ENCODE data around the gene NEU1.

NEU1 gene

DNA sequence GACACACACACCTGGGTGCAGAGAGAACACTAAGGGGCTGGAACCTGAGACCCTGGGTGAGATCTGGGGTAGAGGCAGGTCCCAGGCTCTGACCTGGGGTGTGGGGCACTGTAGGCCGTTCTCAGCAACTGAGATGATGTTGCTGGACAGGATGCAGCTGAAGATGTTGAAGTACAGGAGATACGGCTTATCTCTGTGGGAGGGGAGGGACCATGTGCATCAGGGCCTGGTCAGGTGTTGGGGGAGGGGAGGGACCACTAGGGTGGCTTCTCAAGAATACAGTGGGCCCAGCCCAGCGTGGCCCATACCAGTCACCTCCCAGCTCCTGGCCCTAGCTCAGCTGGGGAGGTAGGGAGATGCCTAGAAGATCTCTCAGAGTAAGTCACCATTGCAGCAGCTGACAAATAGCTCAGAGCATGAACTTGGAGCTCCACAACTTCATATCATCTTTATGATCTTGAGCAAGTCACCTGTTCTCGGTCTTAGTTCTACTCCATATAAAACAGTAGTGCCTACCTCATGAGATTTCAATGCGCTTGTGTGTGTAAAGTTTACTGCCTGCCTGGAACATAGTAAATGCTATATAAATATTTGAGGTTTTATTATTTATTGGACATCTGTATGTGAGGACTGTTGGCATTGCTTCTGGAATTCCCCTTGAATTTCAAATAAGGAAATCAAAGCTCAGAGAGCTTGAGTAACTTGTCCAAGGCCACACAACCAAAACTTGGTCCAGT is 12.4 kb upstream of the NEU1 start:
- Histone ChIP-seq H3K4ac (ENCODE audit: low read depth, low read length) (no peak overlapping the region), H3K4me3 (ENCODE audit: low read length) (no peak overlapping the region), H3K27ac (ENCODE audit: low read depth, low read length) (no peak overlapping the region), H3K56ac (ENCODE audit: low read length) (no peak overlapping the region), H2BK15ac (replicated peaks; ENCODE audit: low read depth) (no peak overlapping the region), H4K5ac (ENCODE audit: low read length) (no peak overlapping the region), H2BK5ac (ENCODE audit: low read length) (no peak overlapping the region), H3K27me3 (ENCODE audit: insufficient read depth, low read length, poor library complexity) (no peaks in the 10 kb centered on the region), H3K23ac (ENCODE audit: low read length) (no peak overlapping the region), H3K4me2 (ENCODE audit: low read length) (no peak overlapping the region), H3K36me3 (ENCODE audit: control insufficient read depth, insufficient read depth, low read length) (peaks cover 2% of the 10 kb centered on the region), H4K8ac (ENCODE audit: low read depth, low read length) (no peak overlapping the region), H3K4me1 (ENCODE audit: control insufficient read depth, low read depth, low read length) (no peaks in the 10 kb centered on the region), H3K9ac (ENCODE audit: low read length) (no peak overlapping the region), H2BK120ac (ENCODE audit: low read depth, low read length) (no peak overlapping the region), H3K18ac (ENCODE audit: low read length) (no peak overlapping the region), H3K79me1 (ENCODE audit: low read length) (no peaks in the 10 kb centered on the region), H2AK5ac (ENCODE audit: low read length) (no peak overlapping the region), H3K79me2 (ENCODE audit: control insufficient read depth, insufficient read depth, low read length) (no peaks in the 10 kb centered on the region)
- DNase-seq, result no peak
- no CpG with 5 or more reads among the region's 5 CpGs for whole genome bisulfite sequencing (ENCODE audit: extremely low coverage, insufficient coverage, low lambda C conversion rate)

DNA sequence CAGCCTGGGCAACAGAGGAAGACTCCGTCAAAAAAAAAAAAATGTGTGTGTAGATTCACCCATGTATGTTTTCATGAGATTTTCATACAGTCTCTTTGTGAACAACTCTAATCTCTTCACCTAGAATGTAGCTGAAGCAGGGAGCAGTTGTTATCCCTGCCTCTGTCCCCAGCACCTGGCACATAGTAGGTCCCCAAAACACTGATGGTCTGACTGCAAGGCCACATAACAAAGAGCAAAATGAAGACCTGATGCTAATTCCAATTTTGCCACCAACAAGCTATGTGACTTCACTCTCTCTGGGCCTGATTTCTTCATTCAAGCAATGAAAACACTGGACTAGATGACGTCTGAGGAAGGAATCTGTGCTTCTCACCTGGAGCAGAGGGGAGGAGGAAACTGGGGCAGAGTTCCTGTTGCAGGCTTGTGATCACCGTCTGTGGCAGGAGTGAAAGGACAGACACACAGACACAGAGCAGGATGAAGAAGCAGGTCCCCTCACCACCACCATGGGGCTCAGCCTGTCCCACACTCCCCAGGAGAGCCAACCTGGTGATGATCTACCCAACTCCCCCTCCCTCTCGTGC is 11.6 kb upstream of the NEU1 start:
- Histone ChIP-seq H3K79me1 (ENCODE audit: low read length) (no peaks in the 10 kb centered on the region), H3K27me3 (ENCODE audit: insufficient read depth, low read length, poor library complexity) (no peaks in the 10 kb centered on the region), H2BK15ac (replicated peaks; ENCODE audit: low read depth) (no peak overlapping the region), H3K4me1 (ENCODE audit: control insufficient read depth, low read depth, low read length) (no peaks in the 10 kb centered on the region), H3K4me2 (ENCODE audit: low read length) (no peak overlapping the region), H3K23ac (ENCODE audit: low read length) (no peak overlapping the region), H3K79me2 (ENCODE audit: control insufficient read depth, insufficient read depth, low read length) (no peaks in the 10 kb centered on the region), H3K9ac (ENCODE audit: low read length) (no peak overlapping the region), H2AK5ac (ENCODE audit: low read length) (no peak overlapping the region), H3K56ac (ENCODE audit: low read length) (no peak overlapping the region), H3K4ac (ENCODE audit: low read depth, low read length) (no peak overlapping the region), H4K5ac (ENCODE audit: low read length) (no peak overlapping the region), H3K27ac (ENCODE audit: low read depth, low read length) (no peak overlapping the region), H3K36me3 (ENCODE audit: control insufficient read depth, insufficient read depth, low read length) (no peaks in the 10 kb centered on the region), H2BK120ac (ENCODE audit: low read depth, low read length) (no peak overlapping the region), H3K4me3 (ENCODE audit: low read length) (no peak overlapping the region), H2BK5ac (ENCODE audit: low read length) (no peak overlapping the region), H3K18ac (ENCODE audit: low read length) (no peak overlapping the region), H4K8ac (ENCODE audit: low read depth, low read length) (no peak overlapping the region)
- no CpG with 5 or more reads among the region's 4 CpGs for WGBS (ENCODE audit: extremely low coverage, insufficient coverage, low lambda C conversion rate)
- no peak for DNase-seq

DNA sequence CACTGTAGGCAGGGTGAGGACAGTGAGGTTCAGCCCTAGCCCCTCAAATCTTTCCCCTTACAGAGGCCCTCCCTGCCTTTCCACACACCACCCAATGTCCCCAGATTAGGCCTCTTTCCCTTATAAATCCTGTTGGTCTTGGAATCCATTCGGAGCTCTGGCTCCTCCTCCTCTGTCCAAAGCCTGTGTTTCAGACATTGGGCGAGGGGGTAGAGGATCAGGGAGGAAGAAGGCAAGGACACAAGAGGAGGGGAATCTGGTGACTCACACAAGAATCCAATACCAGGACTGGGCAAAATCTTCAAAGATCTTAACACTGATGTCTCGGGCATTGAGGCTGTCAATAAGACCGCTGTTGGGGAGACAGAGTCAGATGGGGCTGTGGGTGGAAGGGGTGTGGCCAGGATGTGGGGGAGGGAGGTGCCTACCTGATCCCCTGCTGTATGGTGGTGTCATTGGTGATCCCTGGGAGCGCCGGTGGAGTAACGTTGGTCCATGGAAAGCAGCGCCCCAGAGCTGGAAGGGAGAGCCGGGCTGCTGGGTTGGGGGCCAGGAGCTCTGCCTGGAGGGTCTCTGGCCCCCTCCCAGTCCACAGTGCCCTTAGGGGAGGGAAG is 8.5 kb upstream of the NEU1 start:
- Histone ChIP-seq H3K4me2 (ENCODE audit: low read length) (no peak overlapping the region), H3K4me1 (ENCODE audit: control insufficient read depth, low read depth, low read length) (no peaks in the 10 kb centered on the region), H3K56ac (ENCODE audit: low read length) (no peak overlapping the region), H2BK120ac (ENCODE audit: low read depth, low read length) (no peak overlapping the region), H3K9ac (ENCODE audit: low read length) (no peak overlapping the region), H3K79me2 (ENCODE audit: control insufficient read depth, insufficient read depth, low read length) (no peaks in the 10 kb centered on the region), H3K79me1 (ENCODE audit: low read length) (no peaks in the 10 kb centered on the region), H3K36me3 (ENCODE audit: control insufficient read depth, insufficient read depth, low read length) (no peaks in the 10 kb centered on the region), H4K5ac (ENCODE audit: low read length) (no peak overlapping the region), H3K4ac (ENCODE audit: low read depth, low read length) (no peak overlapping the region), H3K23ac (ENCODE audit: low read length) (no peak overlapping the region), H4K8ac (ENCODE audit: low read depth, low read length) (no peak overlapping the region), H3K4me3 (ENCODE audit: low read length) (no peak overlapping the region), H3K27ac (ENCODE audit: low read depth, low read length) (no peak overlapping the region), H3K18ac (ENCODE audit: low read length) (no peak overlapping the region), H2BK5ac (ENCODE audit: low read length) (no peak overlapping the region), H3K27me3 (ENCODE audit: insufficient read depth, low read length, poor library complexity) (no peaks in the 10 kb centered on the region), H2BK15ac (replicated peaks; ENCODE audit: low read depth) (no peak overlapping the region), H2AK5ac (ENCODE audit: low read length) (no peak overlapping the region)
- DNase-seq, result peak; percentile 31
- WGBS (ENCODE audit: extremely low coverage, insufficient coverage, low lambda C conversion rate), result no CpG with 5 or more reads among the region's 9 CpGs

DNA sequence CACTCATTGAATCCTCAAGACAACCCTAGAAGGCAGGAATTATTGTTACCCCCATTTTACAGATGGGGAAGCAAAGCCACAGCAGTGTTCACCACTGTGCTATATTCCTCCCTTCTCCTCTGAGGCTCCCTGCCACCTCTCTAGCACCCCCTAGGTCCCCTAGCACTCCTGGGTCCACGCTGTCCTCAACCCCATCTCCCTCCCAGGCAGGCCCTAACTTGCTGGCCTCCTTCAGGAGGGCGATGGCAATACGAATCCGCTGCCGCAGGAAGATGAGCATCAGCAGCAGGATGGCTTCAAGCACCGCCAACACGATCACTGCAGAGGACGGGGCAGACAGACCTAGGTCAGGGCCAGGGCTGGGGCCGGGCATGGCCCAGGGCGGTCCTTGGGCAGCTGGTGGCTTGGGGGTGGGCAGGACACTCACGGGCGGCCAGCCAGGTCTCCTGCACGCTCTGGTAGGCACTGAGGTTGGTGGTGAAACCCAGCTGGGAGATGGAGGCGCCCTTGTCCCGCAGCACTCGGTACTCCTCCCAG is 7.8 kb upstream of the NEU1 start:
- H4K8ac ChIP-seq (ENCODE audit: low read depth, low read length), result no peak overlapping the region
- H3K27ac ChIP-seq (ENCODE audit: low read depth, low read length), result no peak overlapping the region
- no CpG with 5 or more reads among the region's 16 CpGs for WGBS (ENCODE audit: extremely low coverage, insufficient coverage, low lambda C conversion rate)
- H2AK5ac ChIP-seq (ENCODE audit: low read length), result no peak overlapping the region
- H2BK15ac ChIP-seq (replicated peaks; ENCODE audit: low read depth), result no peak overlapping the region
- no peak overlapping the region for H3K23ac ChIP-seq (ENCODE audit: low read length)
- no peak overlapping the region for H2BK5ac ChIP-seq (ENCODE audit: low read length)
- no peak overlapping the region for H3K4ac ChIP-seq (ENCODE audit: low read depth, low read length)
- no peaks in the 10 kb centered on the region for H3K79me2 ChIP-seq (ENCODE audit: control insufficient read depth, insufficient read depth, low read length)
- no peak overlapping the region for H4K5ac ChIP-seq (ENCODE audit: low read length)
- H3K36me3 ChIP-seq (ENCODE audit: control insufficient read depth, insufficient read depth, low read length), result no peaks in the 10 kb centered on the region
- H3K9ac ChIP-seq (ENCODE audit: low read length), result no peak overlapping the region
- H3K18ac ChIP-seq (ENCODE audit: low read length), result no peak overlapping the region
- no peak for DNase-seq
- no peaks in the 10 kb centered on the region for H3K27me3 ChIP-seq (ENCODE audit: insufficient read depth, low read length, poor library complexity)
- no peak overlapping the region for H3K4me3 ChIP-seq (ENCODE audit: low read length)
- no peaks in the 10 kb centered on the region for H3K4me1 ChIP-seq (ENCODE audit: control insufficient read depth, low read depth, low read length)
- no peak overlapping the region for H2BK120ac ChIP-seq (ENCODE audit: low read depth, low read length)
- no peak overlapping the region for H3K4me2 ChIP-seq (ENCODE audit: low read length)
- H3K79me1 ChIP-seq (ENCODE audit: low read length), result no peaks in the 10 kb centered on the region
- no peak overlapping the region for H3K56ac ChIP-seq (ENCODE audit: low read length)

DNA sequence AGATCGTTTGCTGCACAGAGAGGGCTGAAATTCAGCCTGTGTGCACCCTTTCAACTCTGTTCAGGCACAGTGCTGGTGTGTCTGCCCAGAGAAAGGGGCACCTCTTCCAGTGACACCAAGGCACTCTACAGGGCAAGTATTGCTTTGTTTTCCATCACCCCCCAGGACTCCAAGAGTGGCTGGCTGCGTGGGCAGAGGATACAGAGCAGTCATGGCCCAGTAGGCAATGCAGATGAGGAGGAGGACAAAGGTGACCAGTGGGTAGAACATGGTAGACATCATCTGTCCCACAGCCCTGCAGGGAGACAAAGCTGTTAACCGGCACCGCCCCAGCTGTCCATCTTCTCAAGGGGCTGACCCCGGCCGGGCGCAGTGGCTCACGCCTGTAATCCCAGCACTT is 6.7 kb upstream of the NEU1 start:
- H3K4me1 ChIP-seq (ENCODE audit: control insufficient read depth, low read depth, low read length), result no peaks in the 10 kb centered on the region
- DNase-seq, result no peak
- H4K8ac ChIP-seq (ENCODE audit: low read depth, low read length), result no peak overlapping the region
- no CpG with 5 or more reads among the region's 8 CpGs for WGBS (ENCODE audit: extremely low coverage, insufficient coverage, low lambda C conversion rate)
- H3K4me2 ChIP-seq (ENCODE audit: low read length), result no peak overlapping the region
- H2BK15ac ChIP-seq (replicated peaks; ENCODE audit: low read depth), result no peak overlapping the region
- H3K9ac ChIP-seq (ENCODE audit: low read length), result no peak overlapping the region
- H3K79me2 ChIP-seq (ENCODE audit: control insufficient read depth, insufficient read depth, low read length), result no peaks in the 10 kb centered on the region
- H3K4ac ChIP-seq (ENCODE audit: low read depth, low read length), result no peak overlapping the region
- H3K36me3 ChIP-seq (ENCODE audit: control insufficient read depth, insufficient read depth, low read length), result no peaks in the 10 kb centered on the region
- H3K23ac ChIP-seq (ENCODE audit: low read length), result no peak overlapping the region
- no peak overlapping the region for H3K18ac ChIP-seq (ENCODE audit: low read length)
- H3K27me3 ChIP-seq (ENCODE audit: insufficient read depth, low read length, poor library complexity), result no peaks in the 10 kb centered on the region
- H3K4me3 ChIP-seq (ENCODE audit: low read length), result no peak overlapping the region
- no peak overlapping the region for H3K27ac ChIP-seq (ENCODE audit: low read depth, low read length)
- H2BK5ac ChIP-seq (ENCODE audit: low read length), result no peak overlapping the region
- H4K5ac ChIP-seq (ENCODE audit: low read length), result no peak overlapping the region
- no peak overlapping the region for H2BK120ac ChIP-seq (ENCODE audit: low read depth, low read length)
- no peak overlapping the region for H2AK5ac ChIP-seq (ENCODE audit: low read length)
- H3K56ac ChIP-seq (ENCODE audit: low read length), result no peak overlapping the region
- no peaks in the 10 kb centered on the region for H3K79me1 ChIP-seq (ENCODE audit: low read length)

All from mesendoderm (in vitro differentiated cells).